Measurements from ENCODE around the gene AGGF1.

GRCh38 chr5:77008413-77008812 is 21.8 kb upstream of the AGGF1 start:
- TF ChIP-seq CTCF (IDR thresholded peaks at IDR 0.05; ENCODE audit: poor library complexity, severe bottlenecking) (no peak), REST (IDR thresholded peaks at IDR 0.05; ENCODE audit: borderline replicate concordance) (no peak), POLR2AphosphoS5 (IDR thresholded peaks at IDR 0.05) (no peak), SMC3 (conservative IDR thresholded peaks at IDR 0.05; ENCODE audit: poor library complexity) (no peak), RAD21 (conservative IDR thresholded peaks at IDR 0.05) (no peak), EP300 (conservative IDR thresholded peaks at IDR 0.05; ENCODE audit: poor library complexity, severe bottlenecking) (no peak), EZH2 (IDR thresholded peaks at IDR 0.05; ENCODE audit: borderline replicate concordance, insufficient read depth, low read length, poor library complexity, severe bottlenecking) (no peak), MXI1 (conservative IDR thresholded peaks at IDR 0.05; ENCODE audit: poor library complexity, severe bottlenecking) (no peak), TAF1 (IDR thresholded peaks at IDR 0.05; ENCODE audit: low read depth) (no peak)

Data from neural cell (in vitro differentiated cells).